Breast epithelium (tissue), 3 donors: ENCODE data around the gene CAPG.

Experiments
- POLR2A ChIP-seq: fragments of 450-650 bp; IDR thresholded peaks from one replicate; pipeline ENCODE4 v1.6.1; 2016; ENCODE audit warnings: antibody characterized with exemption, mild to moderate bottlenecking, moderate library complexity
- POLR2AphosphoS5 ChIP-seq, 3 donors: sonication (generic); formaldehyde crosslinking; IDR thresholded peaks; one replicate each; pipeline ENCODE4 v1.6.1; 2017; ENCODE audit warnings: antibody characterized with exemption in 3 of 3
- TF ChIP-seq, protein P1 (sequence below), 3 donors: fragments of 450-650 bp; IDR thresholded peaks; one replicate each; pipeline ENCODE4 v1.5.1; 2016 to 2017; ENCODE audit warnings: antibody characterized with exemption in 3 of 3, mild to moderate bottlenecking in 3 of 3, moderate library complexity in 3 of 3

DNA sequence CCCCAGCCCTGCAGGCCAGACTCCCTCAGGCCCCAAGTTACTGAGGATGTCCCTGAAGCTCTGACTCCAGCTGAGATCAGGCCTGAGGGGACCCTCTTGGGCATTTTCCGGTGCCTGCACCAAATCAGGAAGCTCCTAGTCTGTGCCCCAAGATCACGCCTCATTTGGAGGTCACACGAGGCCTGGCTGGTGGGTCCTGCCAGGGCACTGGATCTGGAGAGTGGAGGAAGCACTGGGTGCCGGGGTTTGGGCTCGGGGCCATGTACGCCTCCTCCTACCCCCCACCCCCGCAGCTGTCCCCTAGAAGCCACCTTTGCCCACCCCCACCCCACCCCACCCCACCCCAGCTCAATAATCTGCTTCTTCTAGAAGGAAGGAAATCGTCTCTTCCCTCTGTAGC is 24.5 kb upstream of the CAPG start:
- TF ChIP-seq, protein P1, sequence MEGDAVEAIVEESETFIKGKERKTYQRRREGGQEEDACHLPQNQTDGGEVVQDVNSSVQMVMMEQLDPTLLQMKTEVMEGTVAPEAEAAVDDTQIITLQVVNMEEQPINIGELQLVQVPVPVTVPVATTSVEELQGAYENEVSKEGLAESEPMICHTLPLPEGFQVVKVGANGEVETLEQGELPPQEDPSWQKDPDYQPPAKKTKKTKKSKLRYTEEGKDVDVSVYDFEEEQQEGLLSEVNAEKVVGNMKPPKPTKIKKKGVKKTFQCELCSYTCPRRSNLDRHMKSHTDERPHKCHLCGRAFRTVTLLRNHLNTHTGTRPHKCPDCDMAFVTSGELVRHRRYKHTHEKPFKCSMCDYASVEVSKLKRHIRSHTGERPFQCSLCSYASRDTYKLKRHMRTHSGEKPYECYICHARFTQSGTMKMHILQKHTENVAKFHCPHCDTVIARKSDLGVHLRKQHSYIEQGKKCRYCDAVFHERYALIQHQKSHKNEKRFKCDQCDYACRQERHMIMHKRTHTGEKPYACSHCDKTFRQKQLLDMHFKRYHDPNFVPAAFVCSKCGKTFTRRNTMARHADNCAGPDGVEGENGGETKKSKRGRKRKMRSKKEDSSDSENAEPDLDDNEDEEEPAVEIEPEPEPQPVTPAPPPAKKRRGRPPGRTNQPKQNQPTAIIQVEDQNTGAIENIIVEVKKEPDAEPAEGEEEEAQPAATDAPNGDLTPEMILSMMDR (IDR thresholded peaks at IDR 0.05) = no peak
- TF ChIP-seq POLR2AphosphoS5 (IDR thresholded peaks at IDR 0.05) (no peak), POLR2A (no peak)
